GM18519 (cell line): ENCODE results near the gene SCAPER.
"Not testable (repeated sequence)": the region's sequence is repeated elsewhere in the genome, so short reads cannot be mapped to it uniquely, and the experiment has no call there.

Experiments
- ATAC-seq: cut with Tn5 transposase; IDR thresholded peaks from one replicate; pipeline ENCODE4 v1.9.1; 2021; ENCODE audit warnings: mild to moderate bottlenecking, moderate library complexity; ENCODE audit not compliant: unreplicated experiment, low FRiP score

The SCAPER gene

GRCh38 chr15:76503804-76504203 lies 401.3 kb downstream of the SCAPER start:
- ATAC-seq: no peak

DNA sequence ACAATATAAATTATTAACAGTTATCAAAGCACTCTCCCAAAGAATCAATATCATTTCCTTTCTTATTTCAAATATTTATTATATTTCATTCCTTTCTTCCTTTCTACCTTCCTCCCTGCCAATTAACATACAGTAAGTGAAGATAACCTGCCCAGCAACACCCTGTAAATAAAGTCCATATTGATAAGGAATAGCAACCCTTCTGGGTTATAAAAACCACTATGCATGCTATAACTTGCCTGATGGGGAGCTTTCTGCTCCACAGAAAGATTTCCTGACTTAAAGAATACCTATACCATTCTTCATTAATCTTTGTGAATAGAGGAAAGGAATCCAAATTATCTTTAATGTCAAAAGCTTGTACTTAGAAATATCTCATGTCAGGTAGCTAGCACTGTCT lies 402.0 kb downstream of the SCAPER start:
- ATAC-seq: no peak

- no peak for ATAC-seq
These were observed 402.5 kb downstream of the SCAPER start for GRCh38 chr15:76502678-76503077.

- ATAC-seq: not testable (repeated sequence)
These were observed 403.0 kb downstream of the SCAPER start for GRCh38 chr15:76502185-76502584.

DNA sequence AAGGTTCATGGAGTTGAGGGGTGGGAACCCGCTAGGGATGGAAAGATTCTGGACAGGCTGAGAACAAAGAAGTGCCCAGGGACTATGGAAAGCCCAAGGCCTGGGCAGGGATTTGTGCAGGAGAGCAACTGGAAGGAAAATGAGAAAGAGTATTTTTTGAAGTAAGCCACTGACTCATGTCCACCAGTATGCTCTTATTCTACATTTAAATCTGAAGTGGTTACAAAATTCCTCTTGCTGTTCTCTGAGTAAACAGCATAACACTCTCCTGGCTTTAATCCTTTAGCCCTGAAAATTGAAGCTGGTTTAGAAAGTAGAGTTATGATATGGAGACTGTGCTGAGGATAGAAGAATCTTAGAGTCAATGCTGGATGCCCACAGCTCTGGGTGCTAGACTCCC lies 403.4 kb downstream of the SCAPER start:
- no peak for ATAC-seq

GRCh38 chr15:76501011-76501410 lies 404.1 kb downstream of the SCAPER start:
- ATAC-seq: no peak

- ATAC-seq: no peak
These were observed 409.7 kb downstream of the SCAPER start for GRCh38 chr15:76495487-76495886.

GRCh38 chr15:76492538-76492937 lies 412.6 kb downstream of the SCAPER start:
- ATAC-seq: no peak

DNA sequence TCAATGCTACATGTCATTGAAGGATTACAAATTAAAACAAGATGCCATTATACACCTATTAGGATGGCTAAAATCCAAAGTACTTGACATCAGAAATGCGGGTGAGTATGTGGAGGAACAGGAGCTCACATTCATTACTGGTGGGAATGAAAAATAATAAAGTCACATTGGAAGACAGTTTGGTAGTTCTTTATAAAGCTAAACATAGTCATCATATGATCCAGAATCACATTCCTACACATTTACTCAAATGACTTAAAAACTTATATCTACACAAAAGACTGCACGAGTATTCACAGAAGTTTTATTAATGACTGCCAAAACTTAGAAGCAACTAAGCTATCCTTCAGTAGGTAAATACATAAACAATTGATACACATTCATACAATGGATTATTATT lies 421.4 kb downstream of the SCAPER start:
- ATAC-seq: no peak

- no peak for ATAC-seq
These were observed 422.1 kb downstream of the SCAPER start for GRCh38 chr15:76483018-76483417.

- no peak for ATAC-seq
These were observed 424.9 kb downstream of the SCAPER start for GRCh38 chr15:76480267-76480666.

- ATAC-seq: no peak
These were observed 434.4 kb downstream of the SCAPER start for GRCh38 chr15:76470691-76471090.

DNA sequence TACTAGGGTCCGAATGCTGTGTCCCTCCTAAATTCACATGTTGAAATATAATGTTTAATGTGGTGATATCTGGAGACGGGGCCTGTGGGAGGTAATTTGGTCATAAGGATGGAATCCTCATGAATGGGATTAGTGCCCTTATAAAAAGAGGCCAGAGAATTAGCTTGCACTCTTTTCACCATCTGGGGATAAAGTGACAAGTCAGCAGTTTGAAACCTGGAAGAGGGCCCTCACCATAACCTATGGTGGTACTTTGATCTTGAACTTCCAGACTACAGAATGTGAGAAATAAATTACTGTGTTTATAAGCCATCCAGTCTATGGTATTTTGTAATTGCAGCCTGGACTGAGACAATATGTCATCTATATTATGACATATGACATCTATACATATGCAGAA lies 436.4 kb downstream of the SCAPER start:
- no peak for ATAC-seq

GRCh38 chr15:76467136-76467535 lies 438.0 kb downstream of the SCAPER start:
- ATAC-seq: no peak

GRCh38 chr15:76465728-76466127 lies 439.4 kb downstream of the SCAPER start:
- no peak for ATAC-seq

GRCh38 chr15:76464247-76464646 lies 440.9 kb downstream of the SCAPER start:
- no peak for ATAC-seq

DNA sequence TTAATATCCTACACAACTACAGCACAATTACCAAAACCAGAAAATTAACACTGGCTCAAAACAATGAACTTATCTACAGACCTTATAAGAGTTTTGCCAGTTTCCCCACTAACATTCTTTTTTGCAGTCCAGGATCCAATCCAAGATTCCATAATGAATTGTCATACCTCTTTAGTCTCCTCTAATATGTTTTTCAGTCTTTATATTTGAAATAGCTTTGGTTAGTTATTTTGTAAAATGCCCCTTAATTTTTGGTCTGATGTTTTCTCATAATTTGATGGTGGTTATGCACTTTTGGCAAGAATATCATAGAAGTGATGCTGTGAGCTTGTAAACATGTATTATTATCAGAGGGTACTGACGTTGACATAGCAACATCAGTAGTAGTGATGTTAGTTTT lies 444.3 kb downstream of the SCAPER start:
- ATAC-seq: no peak

DNA sequence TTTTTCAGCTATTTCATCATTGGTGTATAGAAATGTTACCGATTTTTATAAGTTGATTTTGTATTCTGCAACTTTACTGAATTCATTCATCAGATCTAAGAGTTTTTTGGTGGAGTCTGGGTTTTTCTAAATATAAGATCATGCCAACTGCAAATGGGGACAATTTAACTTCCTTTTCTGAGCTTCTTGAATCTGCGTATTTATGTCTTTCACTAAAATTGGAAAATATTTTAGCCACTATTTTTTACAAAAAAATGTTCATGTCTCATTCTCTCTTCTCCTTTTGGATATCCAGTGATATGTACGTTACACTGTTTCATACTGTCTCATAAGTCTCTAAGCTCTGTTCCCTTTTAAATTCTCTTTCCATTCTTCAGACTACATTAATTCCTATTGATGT lies 444.8 kb downstream of the SCAPER start:
- ATAC-seq: no peak

GRCh38 chr15:76451540-76451939 lies 453.6 kb downstream of the SCAPER start:
- ATAC-seq: no peak

DNA sequence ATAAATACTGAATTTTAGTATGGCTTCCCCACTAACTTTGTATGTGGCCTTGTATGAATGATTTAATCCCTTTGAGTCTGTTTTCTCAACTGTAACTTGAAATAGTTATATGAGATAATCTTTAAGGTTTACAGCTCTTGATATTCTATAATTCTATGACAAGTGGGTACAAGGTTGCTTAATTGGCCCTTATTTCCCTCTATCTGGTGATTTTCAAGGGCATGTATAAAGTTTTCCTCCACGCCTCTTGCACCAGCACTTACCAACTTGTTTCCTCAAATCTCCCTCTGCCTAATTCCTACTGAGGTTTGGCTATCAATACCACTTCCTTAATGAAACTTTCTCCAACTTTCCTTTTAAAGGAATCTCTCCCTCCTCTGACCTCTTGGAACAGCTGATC lies 455.7 kb downstream of the SCAPER start:
- ATAC-seq: no peak

DNA sequence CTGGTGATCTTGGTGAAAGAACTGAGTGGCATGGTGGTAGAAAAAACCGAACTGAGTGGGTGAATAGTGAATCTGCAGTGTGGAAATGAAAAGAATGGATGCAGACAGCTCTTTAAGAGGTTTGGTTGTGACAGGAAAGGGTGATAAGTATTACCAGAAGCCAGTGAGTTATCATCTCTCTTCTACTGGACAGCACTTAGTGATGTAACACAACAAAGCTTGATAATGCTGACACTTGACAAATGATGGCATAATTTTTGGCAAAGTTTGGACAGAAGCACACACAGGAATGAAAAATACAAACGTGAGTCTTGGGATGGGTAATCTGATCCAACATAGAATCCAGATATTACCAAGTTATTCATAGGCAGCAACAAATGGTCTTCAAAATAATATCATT lies 456.4 kb downstream of the SCAPER start:
- no peak for ATAC-seq

DNA sequence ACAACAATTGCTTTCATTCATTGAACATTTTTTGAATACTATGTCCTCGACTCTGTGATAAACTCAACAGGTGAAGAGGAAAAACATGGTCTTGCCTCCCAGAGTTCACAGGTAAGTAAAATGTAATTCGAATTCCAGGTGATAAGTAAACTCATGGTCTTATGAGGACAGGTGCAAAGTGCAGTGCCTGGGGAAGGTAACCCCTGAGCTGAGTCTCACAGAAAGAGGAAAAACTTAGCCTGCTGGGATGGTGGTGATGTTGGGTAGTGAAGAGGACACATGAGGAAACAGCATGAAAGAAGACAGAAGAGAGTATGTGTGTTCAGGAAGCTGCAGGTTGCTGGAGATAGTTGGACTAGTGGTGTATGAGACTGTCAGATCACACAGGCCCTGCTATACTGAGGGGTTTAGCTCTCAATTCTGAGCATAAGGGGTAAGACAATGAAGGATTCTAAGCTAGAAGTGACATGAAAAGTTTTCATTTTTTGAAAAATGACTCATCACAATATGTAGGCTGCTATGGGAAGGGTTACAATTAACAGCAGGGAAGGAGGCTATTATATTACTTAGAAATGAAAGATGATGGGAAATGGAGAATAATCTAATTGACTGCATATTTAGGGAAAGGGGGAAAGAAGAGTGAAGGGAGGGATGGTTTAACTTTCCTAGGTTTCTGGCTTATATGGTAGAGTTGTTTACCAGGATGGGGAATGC lies 457.3 kb downstream of the SCAPER start:
- no peak for ATAC-seq

- no peak for ATAC-seq
These were observed 464.7 kb downstream of the SCAPER start for GRCh38 chr15:76440441-76440840.
